DMS 273 treated with DMSO at 0.1 percent for 48 hours (cell line): ENCODE results near the gene STAP2.
"Not testable (repeated sequence)": the region's sequence is repeated elsewhere in the genome, so short reads cannot be mapped to it uniquely, and the experiment has no call there.

ENCODE experiments used
- DNase-seq: peaks from one replicate; lab custom pipeline; 2025; lab: John Stamatoyannopoulos, UW

Gene STAP2

DNA sequence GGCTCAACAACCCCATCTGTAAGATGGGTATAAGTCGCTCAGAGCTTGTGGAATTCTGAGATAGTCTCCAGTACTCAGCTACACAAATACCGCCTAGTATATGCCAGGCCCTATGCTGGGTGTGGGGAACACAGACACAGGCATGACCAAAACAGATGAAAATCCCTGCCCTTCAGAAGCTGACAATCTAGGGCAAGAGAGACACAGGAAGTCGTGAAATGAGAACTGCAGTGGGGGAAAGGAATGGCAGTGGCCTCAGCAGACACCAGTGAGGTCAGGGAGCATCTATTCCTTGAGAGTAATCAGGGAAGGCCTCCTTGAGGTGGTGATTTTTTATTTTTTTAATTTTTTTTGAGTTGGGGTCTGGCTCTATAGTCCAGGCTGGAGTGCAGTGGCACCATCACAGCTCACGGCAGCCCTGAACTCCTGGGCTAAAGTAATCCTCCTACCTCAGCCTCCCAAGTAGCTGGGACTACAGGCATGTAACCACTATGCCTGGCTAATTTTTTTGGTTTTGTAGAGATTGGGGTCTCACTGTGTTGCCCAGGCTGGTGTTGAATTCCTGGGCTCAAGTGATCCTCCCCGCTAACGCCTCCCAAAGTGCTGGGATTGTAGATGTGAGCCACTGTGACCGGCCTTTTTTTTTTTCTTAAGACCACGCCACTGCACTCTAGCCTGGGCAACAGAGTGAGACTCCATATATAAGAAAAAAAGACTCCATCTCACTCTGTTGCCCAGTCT is 39.6 kb downstream of the STAP2 start:
- DNase-seq, result no peak

DNA sequence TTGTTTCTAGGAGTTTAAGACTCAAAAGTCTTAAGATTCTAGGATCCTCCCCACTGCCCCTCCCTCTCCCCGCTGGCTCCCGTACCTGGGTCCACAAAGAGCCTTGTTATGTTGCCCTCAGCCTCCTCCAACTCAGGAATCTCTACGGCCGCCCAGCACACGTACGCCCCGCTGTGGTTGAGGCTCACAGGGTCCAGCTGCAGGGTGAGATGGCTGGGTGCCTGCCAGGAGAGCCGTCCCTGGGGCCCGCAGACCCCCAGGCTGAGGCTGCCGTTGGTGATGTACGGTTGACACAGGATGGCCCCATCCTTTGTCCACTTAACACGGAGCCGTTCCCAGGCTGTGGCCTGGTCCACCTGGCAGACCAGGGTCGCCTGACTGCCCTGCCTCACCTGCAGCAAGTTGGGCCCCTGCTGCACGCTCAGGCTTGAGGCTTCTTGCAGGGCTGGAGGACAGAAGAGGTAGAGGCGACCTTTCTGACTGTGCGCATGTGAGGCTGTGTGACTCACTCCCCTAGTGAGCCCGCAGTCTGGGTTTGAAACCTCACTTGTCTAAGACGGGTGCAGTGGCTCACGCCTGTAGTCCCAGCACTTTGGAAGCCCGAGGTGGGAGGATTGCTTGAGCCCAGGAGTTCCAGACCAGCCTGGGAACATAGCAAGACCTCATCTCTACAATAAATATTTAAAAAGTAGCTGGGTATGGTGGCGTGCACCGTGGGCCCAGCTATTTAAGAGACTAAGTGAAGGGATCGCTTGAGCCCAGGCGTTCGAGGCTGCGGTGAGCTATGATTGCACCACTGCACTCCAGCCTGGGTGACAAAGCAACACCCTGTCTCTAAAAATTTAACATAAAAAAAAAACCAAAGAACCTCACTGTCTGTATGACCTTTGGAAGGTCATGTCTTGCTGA is 40.5 kb downstream of the STAP2 start:
- DNase-seq, result no peak

DNA sequence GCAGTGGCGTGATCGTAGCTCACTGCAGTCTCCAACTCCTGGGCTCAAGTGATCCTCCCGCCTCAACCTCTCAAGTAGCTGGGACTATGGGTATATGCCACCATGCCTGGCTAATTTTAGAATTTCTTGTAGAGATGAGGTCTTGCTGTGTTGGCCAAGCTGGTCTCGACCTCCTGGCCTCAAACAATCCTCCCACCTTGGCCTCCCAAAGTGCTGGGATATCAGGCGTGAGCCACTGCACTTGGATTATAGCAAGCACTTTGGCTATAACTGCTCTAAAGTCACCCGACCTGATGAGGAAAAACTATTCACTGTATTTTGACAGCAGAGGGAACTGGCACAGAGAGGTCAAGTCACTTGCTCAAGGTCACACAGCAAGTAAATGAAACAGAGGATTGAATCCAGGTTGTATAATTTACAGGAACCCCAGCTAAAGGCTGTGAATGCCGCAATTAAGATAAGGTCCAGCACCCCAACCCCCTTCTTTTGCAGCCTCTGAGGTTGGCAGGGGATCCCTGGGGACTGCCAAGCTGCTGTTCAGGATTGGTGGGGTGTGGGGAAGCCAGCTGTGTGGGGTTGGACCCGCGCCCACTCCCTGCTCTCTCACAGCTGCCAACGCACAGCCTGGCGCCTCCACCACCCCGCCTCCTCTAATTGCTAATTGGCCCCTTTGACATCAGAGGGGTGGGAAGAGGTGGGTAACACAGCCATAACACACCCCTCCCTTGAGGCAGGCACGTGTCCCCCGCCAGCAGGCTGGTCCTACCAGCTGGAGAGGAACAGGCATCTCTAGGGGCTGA is 42.5 kb downstream of the STAP2 start:
- peak; percentile 95 for DNase-seq

DNA sequence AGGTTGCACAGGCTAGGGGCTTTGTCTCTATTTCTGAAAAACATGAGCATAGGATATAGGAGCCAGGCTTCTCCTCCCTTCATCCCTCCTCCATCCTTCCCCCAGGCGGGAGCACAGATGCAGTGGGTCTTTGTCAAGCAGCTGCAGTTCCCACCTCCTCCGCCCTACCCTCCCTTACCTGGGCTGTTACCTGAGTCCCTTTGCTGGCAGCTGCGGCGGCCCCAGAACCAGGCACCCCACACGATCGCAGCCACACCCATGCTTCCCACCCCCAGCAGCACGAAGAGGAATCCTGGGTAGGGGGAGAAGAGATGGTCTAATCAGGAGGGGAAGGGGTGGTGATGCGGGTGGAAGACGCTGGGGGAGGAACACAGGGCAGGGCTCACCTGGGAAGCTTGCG is 44.2 kb downstream of the STAP2 start:
- no peak for DNase-seq

DNA sequence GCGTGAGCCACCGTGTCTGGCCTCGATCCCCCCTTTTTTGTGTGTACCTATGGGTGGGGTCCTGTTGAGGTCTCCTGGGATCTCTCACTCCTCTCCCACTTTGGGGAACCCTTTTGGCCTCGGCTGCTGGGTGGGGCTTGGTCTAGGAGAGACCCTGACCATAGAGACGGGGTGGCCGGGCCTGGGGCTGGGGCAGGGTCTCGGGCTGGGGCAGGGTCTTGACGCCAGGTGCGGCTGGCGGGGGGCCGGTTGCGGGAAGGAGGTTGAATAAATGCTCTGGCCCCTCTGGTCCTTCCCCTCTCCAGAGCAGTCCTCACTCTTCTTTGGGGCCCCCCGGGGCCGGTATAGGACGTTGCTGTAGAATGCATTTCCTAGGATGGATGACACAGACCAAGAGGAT is 46.1 kb downstream of the STAP2 start:
- DNase-seq, result no peak

DNA sequence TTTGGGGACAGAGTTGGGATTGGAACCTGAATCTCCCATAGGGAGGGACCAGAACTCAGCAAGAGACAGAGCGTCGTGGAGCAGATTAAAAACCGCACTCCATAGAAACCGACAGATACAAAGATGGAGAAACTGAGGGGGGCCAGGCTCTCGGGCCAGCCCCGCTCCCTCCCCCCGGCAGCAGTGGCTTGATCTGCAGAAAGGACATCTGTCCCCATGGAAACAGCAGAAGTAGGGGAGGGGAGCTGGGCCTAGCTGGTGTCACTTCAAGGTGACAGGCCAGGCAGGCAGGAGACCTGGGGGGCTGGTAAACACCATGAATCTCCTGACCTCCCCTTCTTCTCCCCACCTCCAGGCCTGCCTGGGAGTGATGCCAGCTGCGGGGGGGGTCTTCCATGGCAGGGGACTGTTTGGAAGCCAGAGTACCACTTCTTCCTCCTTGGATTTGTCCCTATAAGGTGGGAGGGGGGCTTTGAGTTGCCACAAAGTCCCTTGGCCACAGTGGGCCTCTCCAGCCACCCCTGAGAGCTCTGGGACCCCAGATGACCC is 47.4 kb downstream of the STAP2 start:
- no peak for DNase-seq

DNA sequence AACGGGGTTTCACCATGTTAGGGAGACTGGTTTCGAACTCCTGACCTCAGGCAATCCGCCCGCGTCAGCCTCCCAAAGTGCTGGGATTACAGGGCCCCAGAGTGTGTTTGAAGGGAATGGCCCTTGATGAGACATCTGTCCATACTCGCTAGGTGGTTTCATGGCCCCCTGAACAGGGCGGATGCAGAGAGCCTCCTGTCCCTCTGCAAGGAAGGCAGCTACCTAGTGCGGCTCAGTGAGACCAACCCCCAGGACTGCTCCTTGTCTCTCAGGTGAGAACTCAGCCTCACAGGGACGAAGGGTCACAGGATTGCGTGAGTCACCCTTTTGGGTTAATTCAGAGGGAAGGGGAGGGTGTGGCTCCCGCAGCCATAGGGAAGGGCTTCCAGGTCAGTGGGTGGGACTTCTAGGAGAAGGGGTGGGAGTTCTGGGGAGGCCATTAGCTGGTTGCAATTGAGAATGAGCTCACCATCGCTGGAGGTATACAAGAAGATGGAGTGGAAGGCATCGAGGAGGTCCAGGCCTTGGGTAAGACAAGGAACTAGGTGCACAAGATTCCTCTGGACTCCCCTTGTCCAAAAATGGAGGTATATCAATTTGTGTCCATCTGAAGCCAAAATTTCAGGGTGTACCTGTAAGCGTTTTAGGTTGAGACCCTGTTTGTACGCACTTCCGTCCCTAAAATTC is 50.4 kb downstream of the STAP2 start:
- no peak for DNase-seq

DNA sequence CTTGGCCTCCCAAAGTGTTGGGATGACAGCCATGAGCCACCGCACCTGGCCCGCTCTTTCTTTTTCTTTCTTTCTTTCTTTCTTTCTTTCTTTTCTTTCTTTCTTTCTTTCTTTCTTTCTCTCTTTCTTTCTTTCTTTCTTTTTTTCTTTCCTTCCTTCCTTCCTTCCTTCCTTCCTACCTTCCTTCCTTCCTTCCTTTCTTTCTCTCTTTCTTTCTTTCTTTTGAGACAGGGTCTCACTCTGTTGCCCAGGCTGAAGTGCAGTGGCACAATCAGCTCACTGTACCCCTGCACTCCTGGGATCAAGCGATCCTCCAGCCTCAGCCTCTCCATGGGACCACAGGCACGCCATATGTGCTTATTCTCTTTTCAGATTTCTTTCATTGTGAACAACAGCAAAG is 52.5 kb downstream of the STAP2 start:
- not testable (repeated sequence) for DNase-seq

DNA sequence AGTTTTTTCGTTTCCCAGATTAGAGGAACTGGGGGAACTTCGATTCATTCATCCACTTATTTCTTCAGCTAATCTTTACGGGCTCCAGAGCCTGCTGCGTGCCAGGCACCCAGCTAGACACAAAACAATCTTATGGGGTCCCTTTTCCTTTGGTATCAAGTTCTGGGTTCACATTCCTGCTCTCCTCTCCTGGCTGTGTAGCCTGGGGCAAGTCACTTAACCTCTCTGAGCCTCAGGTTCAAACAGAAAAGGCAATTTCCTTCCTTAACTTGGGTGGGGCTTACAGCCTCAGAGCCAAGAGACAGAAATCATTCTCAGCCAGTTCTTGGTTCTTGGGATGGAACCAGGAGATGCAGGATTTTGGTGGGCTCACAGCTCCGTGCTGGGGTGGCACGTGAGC is 53.7 kb downstream of the STAP2 start:
- no peak for DNase-seq

DNA sequence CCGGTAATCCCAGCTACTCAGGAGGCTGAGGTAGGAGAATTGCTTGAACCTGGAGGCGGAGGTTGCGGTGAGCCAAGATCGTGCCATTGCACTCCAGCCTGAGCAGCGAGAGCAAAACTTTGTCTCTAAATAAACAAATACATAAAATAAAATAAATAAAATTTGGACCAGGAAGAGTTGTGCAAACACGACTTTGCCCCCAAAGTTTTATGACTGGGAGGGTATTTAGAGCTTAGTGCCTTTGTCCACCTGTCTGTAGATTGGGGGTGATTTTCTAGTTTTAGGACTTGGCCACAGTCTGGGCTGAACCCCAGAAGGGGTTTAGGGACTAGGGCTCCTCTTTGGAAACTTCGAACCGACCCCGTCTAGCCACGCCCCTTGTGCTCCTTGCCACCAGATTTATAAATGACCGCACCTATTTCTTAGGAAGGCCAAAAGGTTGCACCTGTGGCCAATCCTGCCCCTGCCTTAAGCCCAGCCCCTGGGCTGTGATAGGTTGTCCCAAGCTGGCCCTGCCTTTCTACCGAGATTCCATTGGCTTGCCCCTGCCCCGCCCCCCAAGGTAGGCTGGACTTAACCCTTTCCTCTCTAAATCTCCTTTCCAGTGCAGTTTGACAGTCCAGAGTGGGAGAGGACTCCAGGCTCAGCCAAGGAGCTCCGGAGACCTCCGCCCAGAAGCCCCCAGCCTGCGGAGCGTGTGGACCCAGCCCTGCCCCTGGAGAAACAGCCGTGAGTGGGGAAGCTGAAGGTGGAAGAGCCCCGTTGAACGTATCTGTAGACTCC is 54.3 kb downstream of the STAP2 start:
- no peak for DNase-seq

DNA sequence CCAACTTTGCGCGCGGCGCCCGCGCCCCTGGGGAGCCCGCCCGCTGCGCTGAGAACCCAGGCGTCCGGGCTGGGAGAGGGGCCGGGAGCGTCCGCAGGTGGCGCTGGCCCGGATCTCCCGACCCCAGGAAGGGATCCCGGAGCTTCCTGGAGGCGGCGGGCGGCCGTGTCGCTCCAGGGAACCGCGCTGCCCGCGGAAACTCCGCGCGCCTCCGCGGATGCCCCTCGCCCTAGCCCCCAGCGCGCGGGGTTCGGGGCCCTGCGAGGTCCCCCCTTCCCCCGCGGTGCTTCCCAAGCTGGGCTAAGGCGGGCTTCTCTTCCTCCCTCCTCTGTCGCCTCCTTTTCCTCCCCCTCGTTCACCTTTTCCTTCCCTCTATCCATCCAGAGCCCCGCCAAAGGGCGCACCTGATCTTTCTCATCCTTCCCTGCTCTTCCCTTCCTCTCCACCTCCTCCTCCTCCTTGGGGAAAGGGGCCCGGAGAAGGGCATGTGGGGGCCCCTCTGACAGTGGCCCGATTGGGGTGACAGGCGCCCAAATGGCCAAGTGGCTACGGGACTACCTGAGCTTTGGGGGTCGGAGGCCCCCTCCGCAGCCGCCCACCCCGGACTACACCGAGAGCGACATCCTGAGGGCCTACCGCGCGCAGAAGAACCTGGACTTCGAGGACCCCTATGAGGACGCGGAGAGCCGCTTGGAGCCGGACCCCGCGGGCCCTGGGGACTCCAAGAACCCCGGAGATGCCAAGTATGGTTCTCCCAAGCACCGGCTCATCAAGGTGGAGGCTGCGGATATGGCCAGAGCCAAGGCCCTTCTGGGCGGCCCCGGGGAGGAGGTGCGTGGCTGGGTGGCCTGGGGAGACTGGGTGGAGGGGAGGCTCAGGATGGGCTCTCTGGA is 58.9 kb downstream of the STAP2 start:
- no peak for DNase-seq

DNA sequence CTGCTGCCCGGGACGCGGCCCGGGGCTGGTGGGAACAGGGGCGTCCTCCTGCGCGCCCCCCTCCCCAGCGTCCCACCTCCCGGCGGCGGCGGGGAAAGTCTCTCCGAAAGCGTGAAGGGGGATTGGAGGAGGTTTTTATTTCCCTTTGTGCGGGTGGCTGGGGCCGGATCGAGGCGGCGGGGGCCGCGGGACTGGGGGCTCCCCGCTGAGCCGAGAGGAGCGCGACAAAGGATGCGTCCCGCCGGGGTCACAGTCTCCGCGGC is 59.4 kb downstream of the STAP2 start:
- no peak for DNase-seq

DNA sequence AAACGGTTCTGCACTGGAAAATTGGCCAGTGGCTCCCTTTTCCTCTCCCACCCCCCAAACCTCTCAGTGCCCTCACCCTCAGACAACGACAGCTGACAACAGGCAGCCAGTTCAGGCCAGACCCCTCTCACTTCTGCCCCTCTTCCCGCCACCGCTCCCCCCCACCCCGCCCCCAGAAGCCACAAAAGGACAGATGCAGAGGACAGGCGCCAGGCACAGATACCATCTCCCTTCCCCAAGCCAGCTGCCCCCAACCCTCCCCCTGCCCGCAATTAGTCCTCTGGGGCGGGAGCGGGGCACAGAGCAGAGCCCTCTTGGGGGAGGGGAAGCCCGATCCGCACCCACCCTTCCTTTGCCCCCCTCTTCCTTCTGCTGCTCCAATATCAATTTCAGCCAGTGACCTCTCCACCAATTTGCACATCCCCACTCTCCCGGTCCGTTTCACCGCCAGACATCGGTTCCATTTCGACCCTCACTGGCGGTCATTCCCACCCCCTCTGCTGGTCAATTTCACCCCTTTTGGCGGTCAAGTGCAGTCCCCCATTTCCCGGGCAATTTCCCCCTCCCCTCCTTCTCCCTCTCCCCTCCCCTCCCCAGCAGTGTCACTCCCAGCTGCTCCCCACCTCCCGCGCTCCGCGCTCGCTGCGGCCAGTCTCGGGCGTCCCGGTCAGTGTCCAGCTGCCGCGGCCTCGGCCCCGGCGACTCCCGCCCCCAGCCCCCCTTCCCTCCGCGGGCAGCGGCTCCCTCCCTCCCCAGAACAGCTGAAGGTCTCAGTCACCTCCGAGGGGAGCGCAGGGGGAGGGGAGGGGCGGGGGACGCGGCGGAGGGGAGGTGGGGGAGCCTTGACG is 60.0 kb downstream of the STAP2 start, which contains the start of gene SHD:
SHD (plus strand) TSS at position 848 of the 848 bp plus-strand sequence. CDS start 798 bp downstream, outside the sequence.
- peak; percentile 45 for DNase-seq

DNA sequence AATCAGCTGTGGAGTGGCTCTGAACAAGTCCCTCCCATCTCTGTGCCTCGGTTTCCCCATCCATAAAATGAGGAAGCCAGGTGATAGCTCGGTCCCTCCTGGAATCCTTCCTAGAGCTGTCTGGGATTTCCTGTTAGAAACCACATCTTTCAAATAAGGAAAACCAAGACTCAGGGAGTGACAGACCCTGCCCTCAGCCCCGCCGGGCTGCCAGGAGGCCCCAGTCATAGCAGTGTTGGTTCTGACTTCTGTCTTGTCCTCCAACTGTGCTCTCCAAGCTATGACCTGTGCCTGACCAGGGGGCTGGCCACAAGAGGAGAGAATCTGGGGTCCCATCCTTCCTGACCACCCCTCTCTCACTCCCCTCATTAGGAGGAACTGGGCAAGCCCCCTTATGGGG is 60.6 kb downstream of the STAP2 start:
- DNase-seq, result no peak

DNA sequence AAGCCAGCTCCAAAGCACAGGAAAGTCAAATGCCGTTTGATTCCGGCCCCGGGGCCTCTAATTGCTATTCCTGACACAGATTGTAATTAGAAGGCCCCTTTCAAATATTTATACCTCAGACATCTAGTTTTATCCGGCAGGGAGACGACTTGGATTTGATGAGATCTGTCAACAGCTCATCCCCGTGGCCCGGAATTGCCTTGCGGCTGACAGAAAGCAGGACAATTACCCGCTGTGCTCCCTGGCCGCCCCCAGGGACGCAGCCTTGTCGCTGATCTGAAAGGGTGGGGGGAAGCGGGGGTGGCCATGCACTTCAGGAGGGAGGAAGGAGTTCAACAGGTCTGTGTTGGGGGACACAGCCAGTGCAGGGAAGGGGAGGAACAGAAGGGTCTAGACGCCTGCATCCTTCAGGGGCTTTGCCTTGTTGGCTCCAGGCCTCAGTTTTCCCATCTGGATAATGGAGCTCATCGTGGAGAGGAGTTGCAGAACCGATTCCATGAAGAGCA is 61.4 kb downstream of the STAP2 start:
- DNase-seq, result no peak

DNA sequence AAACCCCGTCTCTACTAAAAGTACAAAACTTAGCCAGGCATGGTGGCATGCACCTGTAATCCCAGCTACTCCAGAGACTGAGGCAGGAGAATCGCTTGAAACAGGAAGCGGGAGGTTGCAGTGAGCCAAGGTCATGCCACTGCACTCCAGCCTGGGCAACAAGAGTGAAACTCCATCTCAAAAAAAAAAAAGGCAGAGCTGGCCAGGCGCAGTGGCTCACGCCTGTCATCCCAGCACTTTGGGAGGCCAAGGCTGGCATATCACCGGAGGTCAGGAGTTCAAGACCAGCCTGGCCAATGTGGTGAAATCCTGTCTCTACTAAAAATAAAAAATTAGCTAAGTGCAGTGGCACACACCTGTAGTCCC is 64.3 kb downstream of the STAP2 start:
- DNase-seq, result not testable (repeated sequence)
